D721Med (cell line): ENCODE measurements around the gene DVL1.

Experiments used
- DNase-seq: peaks from one replicate; pipeline ENCODE4 v3.0.0; 2011; ENCODE audit warnings: low spot score; ENCODE audit not compliant: insufficient read length
- FAIRE-seq: peaks from 2 replicates; lab custom pipeline; 2011; peaks lifted over from hg19 to GRCh38; lab: Jason Lieb, UNC
- CTCF ChIP-seq: IDR thresholded peaks from 2 replicates; pipeline ENCODE4 v1.5.1; 2012; ENCODE audit warnings: mild to moderate bottlenecking, control low read depth; ENCODE audit not compliant: insufficient read depth; ENCODE audit errors: missing control alignments

The DVL1 gene

GRCh38 chr1:1324084-1324523, 25.1 kb downstream of the DVL1 start:
- no peak for FAIRE-seq
- DNase-seq, result no peak
- no peak for TF ChIP-seq CTCF

GRCh38 chr1:1322952-1323351, 26.3 kb downstream of the DVL1 start:
- no peak for FAIRE-seq
- DNase-seq, result no peak
- no peak for TF ChIP-seq CTCF

- no peak for TF ChIP-seq CTCF
- no peak for FAIRE-seq
- DNase-seq, result no peak
Measured at GRCh38 chr1:1322418-1322817, 26.8 kb downstream of the DVL1 start.

- no peak for FAIRE-seq
- no peak for DNase-seq
- no peak for TF ChIP-seq CTCF
Measured at GRCh38 chr1:1321477-1321876, 27.7 kb downstream of the DVL1 start.

- FAIRE-seq, result no peak
- TF ChIP-seq CTCF, result no peak
- no peak for DNase-seq
Measured at GRCh38 chr1:1320666-1321448, 28.4 kb downstream of the DVL1 start.

GRCh38 chr1:1319646-1319941, 29.6 kb downstream of the DVL1 start:
- DNase-seq (no peak), FAIRE-seq (no peak)
- TF ChIP-seq CTCF, result no peak

GRCh38 chr1:1318777-1319645, 30.2 kb downstream of the DVL1 start:
- DNase-seq, result no peak
- FAIRE-seq, result no peak
- no peak for TF ChIP-seq CTCF
